Measurements from ENCODE around the gene DLG1.

Gene DLG1

DNA sequence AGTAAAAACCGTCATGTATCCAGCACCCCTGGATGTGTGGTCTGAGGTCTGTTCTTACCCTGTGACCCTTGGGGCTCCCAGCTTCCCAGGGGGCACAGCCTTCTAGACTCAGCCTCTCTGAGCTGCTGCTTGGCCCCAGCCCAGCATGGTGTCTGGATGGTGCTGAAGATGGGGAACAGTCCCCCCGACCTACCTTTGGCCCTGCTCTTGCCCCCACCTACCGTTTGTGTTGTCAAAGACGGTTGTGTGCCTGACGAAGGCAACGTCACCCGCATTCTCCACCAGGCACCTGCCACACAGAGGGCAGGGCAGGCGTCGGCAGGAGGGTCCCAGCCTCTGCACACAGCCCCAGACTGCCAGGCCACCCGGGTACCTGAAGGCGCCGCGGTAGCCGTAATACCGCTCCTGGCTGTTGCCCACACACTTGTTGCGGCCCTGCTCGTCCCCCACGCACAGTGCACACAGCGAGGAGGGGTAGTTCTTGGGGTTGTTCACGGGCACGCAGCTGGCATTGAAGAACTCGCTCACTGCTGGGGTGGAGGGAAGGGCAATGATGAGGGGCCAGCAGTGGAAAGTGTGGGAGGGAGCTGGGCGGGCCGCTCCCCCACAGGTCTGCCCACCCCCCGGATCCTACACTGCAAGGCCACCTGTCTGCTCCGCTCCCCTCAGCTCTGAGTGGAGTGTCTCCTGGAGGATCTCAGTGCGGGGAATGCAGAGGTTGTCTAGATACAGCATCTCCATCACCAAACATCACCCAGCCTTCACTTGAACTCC lies 289.8 kb downstream of the DLG1 start:
- DNase-seq, result no peak

DNA sequence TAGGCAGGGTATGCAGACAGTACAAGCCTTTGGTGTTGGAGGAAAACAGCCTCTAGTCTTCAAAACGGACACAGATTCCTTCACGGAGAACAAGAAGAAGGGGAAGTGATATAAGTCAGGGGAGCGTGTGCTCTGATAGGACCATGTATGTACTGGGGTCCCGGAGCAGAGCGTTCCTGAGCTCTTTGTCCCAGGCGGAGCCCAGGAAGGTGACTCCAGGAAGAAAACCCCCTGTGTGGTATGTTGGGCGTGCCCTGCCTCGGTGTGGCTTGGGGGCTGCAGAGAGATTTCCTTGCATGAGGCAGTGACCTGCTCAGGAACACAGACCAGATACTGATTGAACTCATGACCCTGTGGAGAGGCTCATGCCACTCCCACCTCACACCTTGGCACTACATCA lies 290.5 kb downstream of the DLG1 start:
- no peak for DNase-seq

DNA sequence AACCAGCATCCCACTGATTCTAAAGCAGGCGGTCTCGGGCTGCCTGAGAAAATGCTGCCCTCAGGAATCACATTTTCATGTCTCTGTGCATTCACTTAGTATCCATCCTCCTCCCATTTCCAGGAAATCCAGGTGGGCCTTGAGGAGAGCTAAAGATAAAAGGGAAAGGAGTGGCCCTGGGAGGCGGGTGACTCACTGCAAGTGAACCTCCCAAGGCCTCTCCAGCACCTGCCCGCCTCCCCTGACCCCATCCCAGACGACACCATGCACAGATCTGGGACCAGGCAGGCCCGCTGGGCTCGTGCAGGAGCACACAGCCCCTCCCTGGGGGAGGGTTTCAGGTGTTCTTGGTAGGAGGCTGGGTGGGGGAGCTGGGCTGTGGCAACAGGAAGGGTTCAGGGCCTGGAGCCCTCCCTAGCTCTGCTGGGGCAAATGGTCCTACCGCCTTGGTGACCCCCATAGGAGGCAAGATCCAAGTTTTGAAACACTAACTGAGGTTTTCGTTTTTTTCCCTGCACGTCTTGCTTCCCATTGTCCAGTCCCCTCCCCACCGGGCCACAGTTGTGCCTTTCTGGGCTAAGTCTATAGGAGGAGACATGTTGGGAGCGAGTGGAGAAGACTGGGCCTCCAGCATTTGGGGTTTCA lies 291.0 kb downstream of the DLG1 start:
- no peak for DNase-seq

DNA sequence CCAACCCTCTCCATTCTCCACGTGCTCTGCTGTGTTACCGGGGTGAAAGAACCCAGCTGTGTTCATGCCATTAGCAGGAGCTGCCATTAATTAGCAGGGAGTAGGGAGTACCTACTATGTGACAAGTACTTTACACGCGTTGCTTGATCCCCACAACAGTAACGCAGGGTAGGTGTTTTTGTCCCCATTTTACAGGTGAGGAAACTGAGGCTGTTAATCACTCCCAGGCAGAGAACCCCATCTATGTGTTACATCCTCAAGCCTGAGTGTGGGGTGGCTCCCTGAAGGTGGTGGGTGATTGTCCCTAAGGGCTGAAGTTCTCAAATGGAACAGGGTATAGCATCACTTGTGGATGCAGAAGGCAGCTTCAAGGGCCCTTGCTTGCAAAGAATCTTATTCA lies 291.6 kb downstream of the DLG1 start:
- no peak for DNase-seq

DNA sequence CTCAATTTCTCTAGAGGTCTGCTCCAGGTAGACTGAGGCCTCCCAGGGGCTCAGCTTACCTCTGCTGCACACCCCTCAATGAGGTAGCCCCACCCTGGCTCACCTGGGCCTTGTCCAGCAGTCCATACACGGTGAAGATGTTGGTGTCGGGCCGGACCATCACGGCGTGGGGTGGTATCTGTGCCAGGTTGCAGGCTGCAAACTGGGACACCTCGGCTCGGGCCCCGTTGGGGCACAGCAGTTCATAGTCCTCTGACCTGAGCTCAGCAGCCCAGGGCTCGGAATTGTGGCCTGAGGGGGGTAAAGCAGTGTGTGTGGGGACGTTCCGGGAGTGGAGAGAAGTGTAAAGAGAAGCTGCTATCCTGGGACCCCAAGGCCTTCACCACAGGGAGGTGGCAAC lies 292.0 kb downstream of the DLG1 start:
- DNase-seq, result no peak

DNA sequence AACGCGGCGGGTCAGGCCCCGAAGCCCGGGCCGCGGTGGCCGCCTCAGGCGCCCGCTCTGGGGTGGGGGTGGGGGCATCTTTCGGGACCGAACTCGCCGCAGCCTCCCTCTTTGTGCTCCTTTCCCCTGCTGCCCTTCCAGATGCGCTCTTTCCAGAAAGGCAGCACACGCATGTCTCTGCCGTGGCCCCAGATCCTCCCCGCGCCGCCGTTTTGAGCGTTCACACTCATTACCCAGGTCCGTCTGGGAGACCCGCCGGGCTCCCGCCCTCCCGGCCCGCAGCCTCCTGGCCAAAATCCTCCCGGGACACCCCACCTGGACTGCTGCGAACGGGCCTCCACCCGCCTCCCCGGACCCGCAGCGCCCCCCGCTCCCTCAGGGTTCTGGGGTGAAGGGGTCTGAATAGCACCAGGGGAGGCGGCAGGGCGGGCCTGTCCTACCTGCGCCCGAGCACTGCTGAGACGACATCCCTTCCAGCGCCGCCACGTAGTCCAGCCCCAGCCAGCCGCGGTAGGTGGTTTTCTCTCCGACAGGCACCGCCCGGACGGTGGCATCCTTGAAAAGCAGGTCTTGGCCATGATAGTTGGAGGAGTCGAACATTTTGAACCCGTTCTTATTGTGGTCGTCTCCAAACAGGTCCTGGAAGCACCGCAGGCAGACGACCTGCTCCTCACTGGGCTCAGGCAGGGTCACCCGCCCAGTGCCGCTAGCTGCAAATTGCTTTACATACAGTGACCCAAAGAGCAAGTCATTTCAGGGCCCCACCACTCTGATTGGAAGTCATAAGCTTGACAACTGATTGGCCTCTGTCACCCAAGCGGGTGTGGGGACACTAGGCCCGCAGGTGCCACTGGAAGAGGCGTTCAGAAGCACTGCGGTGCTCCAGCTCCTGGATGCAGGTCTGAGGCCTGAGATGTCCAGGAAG lies 294.7 kb downstream of the DLG1 start:
- no peak for DNase-seq

DNA sequence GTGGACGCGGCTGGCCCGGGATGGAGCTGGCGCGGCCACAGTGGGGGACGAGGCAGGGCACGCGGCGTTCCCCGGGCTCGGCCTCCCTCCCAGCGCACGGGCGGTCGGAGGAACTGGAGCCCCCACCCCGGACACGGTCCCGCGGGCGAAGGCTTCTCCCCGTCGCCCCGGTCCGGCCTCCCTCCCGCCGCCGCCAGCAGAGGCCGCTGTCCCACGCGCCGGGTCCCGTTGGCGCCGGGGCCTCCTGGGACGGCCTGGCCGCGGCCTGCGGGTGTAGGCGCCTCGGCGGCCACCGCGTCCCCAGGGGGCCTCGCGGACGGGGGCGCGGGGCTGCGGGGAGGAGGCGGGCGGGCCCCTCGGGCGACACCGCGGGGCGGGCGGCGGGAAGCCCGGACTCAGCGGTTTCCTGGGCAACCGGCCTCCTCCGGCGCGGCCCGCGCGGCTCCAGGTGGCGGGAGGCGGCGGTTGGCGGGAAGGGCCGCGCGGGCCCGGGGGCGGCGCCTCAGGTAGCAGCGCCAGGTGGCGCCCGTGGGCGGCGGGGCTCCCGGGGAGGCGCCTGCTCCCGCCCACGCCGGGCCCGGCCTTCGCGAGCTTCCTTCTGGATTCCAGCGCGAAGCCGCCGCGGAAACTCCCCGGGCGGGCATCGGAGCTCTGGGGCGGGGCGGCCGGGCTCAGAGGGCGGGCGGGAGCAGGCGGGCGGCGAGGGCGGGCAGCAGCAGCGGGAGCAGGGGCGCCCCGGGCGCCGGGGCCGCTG lies 295.5 kb downstream of the DLG1 start:
- peak; percentile 37 for DNase-seq

DNA sequence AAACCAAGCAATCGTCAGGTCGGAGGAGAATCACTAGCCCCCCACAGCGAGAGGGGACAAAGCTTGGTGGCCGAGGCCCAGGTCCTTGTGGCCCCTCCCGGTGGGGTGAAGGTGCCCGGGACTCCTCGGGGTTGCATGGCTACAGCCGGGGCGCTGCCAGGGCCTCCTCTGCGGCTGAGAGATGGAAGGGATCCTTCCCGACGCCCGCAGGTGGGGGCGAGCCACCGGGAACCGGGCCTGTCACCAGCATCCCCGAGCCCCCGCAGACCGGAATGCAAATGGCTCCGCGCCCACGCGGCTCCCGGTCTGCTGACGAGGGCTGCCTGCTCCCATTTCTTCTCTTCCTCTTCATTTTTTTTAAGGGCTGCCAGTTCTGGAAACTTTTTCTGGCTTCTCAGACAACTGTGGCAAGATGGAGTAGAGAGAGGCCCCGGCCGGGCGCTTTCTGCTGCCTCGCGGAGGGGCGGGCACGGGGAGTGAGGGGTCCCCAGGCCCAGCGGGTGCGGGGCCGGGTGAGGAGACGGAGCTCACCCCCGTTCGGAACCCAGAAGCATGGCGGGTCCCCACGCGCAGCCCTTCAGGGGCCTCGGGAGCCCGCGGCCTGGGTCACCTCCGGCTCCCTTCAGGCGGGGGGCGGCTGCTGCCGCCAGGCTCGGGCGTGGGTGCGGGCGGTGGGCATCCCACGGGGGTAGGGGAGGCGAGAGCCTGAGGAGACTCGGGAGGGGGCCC lies 296.3 kb downstream of the DLG1 start:
- DNase-seq, result no peak

DNA sequence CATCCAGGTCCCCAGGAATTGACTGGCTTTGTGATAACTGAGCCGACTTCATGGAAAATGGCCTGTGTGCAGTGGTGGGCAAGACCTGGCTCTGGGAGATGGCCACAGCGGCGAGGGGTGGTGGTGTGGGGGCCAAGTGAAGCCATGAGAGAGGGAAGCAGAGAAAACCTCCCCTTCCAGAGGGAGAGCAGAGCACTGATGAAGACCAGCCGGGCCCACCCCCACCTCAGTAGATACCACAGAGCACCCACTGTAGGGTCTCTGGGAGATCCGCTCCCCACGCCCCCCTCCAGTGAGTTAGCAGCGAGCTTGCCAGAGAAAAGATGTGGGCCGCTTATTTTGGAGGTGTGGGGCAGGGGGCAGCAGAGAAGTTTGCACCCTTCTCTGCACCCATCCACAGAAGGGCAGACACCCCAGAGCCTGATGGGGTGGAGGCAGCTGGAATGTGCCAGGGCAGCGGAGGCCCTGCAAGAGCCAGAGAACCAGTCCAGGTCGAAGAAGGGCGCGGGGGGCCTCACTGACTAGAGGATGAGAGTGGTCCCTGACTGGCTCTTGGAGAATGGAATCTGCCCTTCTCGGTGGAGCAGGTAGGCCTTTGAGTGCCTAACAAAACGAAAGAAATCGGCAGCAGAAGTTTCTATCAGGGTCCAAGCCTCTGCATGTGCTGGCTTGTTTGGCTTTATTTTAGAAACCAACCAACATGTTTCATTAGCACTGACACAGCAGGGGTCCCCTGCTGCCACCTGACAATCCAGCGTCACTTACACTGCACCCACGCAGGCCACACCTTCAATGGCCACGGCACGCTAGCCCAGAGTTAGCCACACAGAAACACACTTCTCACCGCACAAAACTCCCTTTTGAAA lies 297.1 kb downstream of the DLG1 start:
- DNase-seq, result no peak

DNA sequence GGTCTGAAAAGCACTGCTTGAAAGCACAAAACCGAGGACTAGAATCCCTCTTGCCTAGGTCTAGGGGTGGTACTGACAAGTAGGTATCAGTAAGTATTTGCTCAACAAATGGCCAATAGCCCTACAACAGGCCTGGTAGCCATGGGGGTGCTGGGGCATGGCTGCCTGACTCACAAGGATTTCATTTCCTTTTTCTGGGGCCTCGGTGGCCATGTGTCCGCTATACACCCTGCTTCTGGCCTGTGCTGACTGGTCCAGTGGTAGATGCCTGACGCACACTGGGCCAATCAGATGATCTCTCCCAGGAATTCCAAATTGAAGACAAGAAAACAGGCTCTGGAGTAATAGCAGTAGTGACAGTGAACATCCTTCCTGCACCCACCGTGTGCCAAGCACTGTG lies 298.2 kb downstream of the DLG1 start:
- DNase-seq, result peak; percentile 76

DNA sequence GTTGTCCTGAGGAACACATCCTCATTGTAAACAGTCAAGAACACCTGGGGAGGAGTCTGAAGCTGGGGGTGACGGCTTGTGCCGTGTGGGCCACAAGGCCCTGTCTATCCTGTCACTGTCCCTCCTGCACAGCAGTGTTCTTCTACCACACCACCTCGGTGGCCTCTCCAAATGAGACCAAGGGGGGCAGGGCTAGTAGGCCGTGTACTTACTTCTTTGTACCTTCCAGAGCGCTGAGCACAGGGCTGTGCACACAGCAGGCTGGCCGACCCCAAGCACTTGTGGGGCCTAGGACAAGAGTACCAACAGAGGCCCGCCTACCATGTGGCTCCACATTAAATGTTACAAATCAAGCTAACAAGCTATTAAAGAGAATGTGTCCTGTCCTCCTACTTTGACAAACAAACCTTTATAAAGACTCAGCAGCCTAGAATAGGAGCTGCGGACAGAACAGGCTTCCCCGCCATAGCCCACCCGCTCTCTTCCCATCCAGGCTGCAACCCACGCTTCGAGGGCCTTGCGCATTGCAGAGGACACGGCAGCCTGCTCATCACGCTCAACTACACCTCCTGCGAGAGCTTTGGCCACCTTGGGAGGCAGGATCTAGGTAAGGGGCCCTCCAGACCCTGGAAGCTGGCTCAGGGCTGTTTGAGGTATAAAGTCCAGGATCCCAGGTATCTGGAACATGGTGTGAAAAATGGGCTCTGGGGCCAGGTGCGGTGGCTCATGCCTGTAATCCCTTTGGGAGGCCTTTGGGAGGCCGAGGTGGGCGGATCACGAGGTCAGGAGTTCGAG lies 299.2 kb downstream of the DLG1 start:
- no peak for DNase-seq

DNA sequence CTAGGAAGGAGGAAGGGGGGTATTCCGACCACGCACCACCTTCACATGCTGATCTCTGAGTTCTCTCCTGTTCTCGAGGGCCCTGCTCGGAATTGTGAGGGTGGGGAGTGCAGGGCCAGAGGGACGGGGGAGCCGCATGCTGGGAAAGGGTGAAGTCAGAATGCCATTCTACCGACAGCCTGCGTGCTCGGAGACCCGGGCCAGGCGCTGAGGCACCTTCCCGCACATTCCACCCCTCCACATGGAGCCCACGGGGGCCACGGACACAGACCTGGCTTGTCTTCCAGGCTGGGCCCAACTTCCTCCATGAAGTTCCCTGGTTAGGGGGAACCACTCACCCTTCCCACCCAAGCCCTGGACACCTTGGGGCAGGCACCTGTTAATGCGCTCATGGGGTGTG lies 301.1 kb downstream of the DLG1 start:
- DNase-seq, result no peak

DNA sequence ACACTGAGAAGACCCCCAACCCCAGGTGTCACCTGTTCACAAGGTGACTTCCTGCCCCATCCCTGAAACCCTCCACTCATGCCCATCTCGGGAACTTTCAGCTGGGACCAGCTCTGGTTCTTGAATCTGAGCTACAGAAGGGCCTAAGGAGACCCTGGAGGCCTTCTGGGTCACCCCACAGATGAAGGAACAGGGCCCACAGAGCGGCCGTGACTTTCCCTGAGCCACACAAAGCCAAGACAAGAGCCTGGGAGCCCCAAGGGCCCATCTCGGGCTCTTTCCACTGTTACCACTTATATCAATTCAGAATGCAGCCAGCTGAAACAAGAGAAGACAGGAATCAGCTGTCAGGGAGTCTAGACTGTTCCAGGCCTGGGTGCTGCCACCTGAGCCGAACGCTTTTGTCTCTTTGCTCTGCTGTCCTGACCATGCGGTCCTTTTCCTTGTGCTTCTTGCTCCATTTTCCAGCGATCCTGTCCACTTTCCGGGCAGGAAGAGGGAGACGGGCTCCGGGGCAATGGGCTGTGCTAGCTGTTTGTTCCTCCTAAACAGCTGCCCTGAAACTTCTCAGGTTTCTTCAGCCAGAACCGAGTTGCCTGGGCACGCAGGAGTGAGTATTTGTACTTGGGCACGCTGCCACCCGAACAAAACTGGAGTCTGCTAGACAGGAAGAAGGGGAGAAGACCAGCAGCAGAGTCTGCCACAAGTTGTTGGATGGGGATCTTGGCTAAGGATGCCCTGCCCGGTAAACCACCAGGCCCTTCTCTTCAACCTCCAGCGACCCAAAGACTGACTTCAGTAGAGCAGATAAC lies 301.8 kb downstream of the DLG1 start:
- no peak for DNase-seq

DNA sequence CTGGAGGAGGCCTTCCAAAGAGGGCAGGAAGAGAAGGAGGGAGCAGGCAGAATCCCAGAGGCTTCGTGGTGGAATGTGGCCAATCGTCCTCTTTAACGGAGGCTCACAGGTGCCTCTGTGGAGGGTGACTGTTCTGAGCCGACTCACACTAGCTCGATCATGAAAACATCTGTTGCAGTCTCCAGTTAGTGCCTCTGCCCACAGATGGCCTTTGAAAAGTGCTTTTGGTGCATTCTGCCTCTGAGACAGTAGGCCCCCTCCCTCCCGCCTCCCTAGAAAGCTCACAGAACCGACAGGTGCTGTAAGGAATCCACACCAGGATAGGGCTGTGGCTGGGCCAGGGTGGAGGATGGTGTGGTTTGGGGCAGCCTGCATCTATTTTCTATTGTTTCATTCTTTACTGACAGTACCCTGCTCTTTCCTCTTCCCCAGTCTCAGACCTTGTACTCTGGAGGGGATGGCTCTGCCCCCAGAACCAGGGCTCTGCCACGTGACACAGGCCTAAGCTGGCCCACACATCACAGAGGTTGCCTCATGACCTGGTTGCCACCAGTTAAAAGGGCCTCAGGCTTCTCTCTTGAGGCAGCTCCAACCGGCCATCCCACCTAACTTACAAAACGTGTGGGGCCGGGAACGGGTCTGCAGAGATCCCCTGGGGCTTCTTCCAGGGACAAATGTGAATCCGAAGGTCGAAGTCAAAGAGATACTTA lies 302.6 kb downstream of the DLG1 start:
- no peak for DNase-seq

DNA sequence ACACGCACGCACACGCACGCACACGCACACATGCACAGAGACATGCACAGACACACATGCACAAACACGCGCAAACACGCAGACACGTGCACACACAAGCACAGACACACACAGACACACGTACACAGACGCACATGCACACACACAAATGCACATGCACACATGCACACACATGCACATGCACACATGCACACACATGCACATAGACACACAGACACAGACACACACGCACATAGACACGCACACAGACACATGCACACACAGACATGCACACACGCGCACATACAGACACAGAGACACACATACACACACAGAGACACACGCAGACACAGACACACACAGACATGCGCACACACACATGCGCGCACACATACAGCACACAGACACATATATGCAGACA lies 303.4 kb downstream of the DLG1 start:
- DNase-seq, result no peak

DNA sequence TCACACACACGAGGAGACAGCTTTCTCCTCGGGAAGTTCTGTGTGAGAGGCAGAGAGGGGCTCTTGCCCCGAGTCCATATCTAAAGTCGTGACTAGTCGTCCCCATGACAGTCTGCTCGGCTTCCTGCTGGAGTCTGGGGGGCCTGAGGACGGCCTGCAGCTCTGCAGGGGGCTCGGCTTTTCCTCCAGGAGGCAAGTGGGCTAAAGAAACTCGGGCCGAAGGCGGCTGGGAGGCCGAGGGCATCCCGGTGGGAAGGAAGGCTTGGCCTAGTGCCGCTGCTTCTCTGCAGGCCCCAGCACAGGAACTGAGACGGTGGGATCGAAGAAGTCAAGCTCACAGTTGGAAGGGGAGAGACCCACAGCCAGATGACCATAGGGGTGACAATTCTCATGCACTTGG lies 304.4 kb downstream of the DLG1 start:
- no peak for DNase-seq
